Ovary (tissue), 9 donors: ENCODE results near the gene USH2A. TPM values are rescaled to one million over a fixed set of nuclear protein-coding genes. Genes with fewer than 3 reads are reported as not detected.

Experiments used
- DNase-seq, 5 donors: peaks; one replicate each; pipeline ENCODE4 v3.0.0-alpha.2; 2019 to 2020
- H3K27ac ChIP-seq, 2 donors: fragments of 200-600 bp; one replicate each; pipeline versions ENCODE4 v1.5.1 to v1.8.0; 2019 to 2022
- H3K27me3 ChIP-seq: fragments of 200-600 bp; one replicate; pipeline ENCODE4 v1.8.0; 2022
- H3K36me3 ChIP-seq: fragments of 200-600 bp; sonication (generic); one replicate; pipeline ENCODE4 v1.5.1; 2019
- H3K4me1 ChIP-seq: one replicate; pipeline ENCODE4 v1.8.1; 2013; ENCODE audit warnings: mild to moderate bottlenecking, moderate library complexity; ENCODE audit not compliant: insufficient read depth
- H3K4me3 ChIP-seq: fragments of 200-600 bp; sonication (generic); one replicate; pipeline ENCODE4 v1.5.1; 2017
- H3K9me3 ChIP-seq, 2 donors: fragments of 200-600 bp in 1 of 2; sonication (generic) in 1 of 2; one replicate each; pipeline versions ENCODE4 v1.5.1 to v1.8.1; 2013 to 2019; ENCODE audit warnings: mild to moderate bottlenecking in 1 of 2, moderate library complexity in 1 of 2
- EP300 ChIP-seq: sonication (generic); formaldehyde crosslinking; IDR thresholded peaks from one replicate; pipeline ENCODE4 v1.6.1; 2017; ENCODE audit warnings: antibody characterized with exemption
- POLR2A ChIP-seq: fragments of 450-650 bp; IDR thresholded peaks from one replicate; pipeline ENCODE4 v1.6.1; 2017; ENCODE audit warnings: antibody characterized with exemption, mild to moderate bottlenecking, moderate library complexity
- WGBS, 3 donors: extraction: QIAGEN DNeasy Blood & Tissue Kit in 1 of 3; methylation state at CpG; one replicate each; pipeline versions ENCODE4 v1.1.5 to v1.1.7; 2013 to 2017; 5-methylcytosine and 5-hydroxymethylcytosine counted together
- intact Hi-C, 4 donors: fragments of 100-400 bp; cut with DNase I; formaldehyde crosslinking; loops; one replicate each; pipeline versions ENCODE4 v1.11.0 to v1.15.1; 2022 to 2023
- polyA plus RNA-seq, 2 donors: library from polyadenylated mRNA; stranded (reverse); fragments of 200-250 nt in 1 of 2; fragments of 350-450 nt in 1 of 2; fragmentation: Illumina TruSeq in 1 of 2; extraction: RNeasy Lipid Tissue Mini Kit (QIAGEN cat#74804) in 1 of 2; gene quantifications; one replicate each; pipeline ENCODE4 v1.2.3, GENCODE V29; 2013 to 2014
- total RNA-seq, 7 donors: library from RNA; depleted of rRNA in 2 of 7; stranded (reverse); fragments of >200 nt in 2 of 7; fragmentation: NEBNext Ultra II Directional in 3 of 7; extraction: Animal tissue kit (Norgen Biotek cat#: 25700) in 3 of 7; gene quantifications; one replicate each; pipeline versions ENCODE4 v1.1.0 to v1.2.4, GENCODE V29; 2016 to 2023
- TF ChIP-seq, protein P1 (sequence below), 3 donors: fragments of 450-650 bp in 2 of 3; fragments of 200-600 bp in 1 of 3; IDR thresholded peaks; one replicate each; pipeline versions ENCODE4 v1.5.1 to v1.8.0; 2016 to 2022; ENCODE audit warnings: antibody characterized with exemption in 3 of 3, mild to moderate bottlenecking in 1 of 3
- donor health status: DM: no; HTN: no; CAD: no; lungs with moderate emphysema.
- donor health status: DM: no; HTN: no; CAD: no.
- donor health status: Bipolar disorder and iron deficiency.
- donor health status: DM: yes; HTN: yes; CAD: no.
- donor health status: DM: no; HTN: no; CAD: no.
- donor health status: DM: yes; HTN: yes; CAD: no.

The USH2A gene
- total and polyA plus RNA-seq, 9 donors = 0.01 to 0.11 TPM; not detected in 7

DNA sequence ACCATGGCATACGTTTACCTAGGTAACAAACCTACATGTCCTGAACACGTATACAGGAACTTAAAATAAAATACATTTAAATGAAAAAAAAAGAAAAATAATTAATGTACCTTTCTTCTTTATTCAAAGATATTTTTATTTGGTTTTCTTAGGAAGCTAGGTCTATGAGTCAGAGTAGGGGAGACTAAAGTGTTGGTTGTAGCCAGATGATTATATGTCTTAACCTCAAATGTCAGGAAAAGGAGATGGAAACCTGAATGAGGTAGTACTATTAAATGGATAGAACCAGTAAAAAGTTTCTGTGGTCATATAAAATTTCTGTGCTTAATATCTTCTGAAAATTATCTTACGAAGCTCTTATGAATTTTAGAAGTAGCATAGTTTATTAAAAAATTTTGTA lies 580.3 kb downstream of the USH2A start:
- Histone ChIP-seq H3K4me3 (no peak overlapping the region), H3K9me3 (no peaks in the 10 kb centered on the region), H3K27me3 (no peaks in the 10 kb centered on the region), H3K27ac (no peak overlapping the region), H3K4me1 (no peaks in the 10 kb centered on the region), H3K36me3 (no peaks in the 10 kb centered on the region)
- intact Hi-C loops = no loop called here
- 83 to 87% (median 87%) methylated on average over 3 of the region's 3 CpGs for WGBS, 3 donors
- DNase-seq = no peak
- TF ChIP-seq, protein P1, sequence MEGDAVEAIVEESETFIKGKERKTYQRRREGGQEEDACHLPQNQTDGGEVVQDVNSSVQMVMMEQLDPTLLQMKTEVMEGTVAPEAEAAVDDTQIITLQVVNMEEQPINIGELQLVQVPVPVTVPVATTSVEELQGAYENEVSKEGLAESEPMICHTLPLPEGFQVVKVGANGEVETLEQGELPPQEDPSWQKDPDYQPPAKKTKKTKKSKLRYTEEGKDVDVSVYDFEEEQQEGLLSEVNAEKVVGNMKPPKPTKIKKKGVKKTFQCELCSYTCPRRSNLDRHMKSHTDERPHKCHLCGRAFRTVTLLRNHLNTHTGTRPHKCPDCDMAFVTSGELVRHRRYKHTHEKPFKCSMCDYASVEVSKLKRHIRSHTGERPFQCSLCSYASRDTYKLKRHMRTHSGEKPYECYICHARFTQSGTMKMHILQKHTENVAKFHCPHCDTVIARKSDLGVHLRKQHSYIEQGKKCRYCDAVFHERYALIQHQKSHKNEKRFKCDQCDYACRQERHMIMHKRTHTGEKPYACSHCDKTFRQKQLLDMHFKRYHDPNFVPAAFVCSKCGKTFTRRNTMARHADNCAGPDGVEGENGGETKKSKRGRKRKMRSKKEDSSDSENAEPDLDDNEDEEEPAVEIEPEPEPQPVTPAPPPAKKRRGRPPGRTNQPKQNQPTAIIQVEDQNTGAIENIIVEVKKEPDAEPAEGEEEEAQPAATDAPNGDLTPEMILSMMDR (IDR thresholded peaks at IDR 0.05) = no peak
- TF ChIP-seq POLR2A (no peak), EP300 (no peak)

DNA sequence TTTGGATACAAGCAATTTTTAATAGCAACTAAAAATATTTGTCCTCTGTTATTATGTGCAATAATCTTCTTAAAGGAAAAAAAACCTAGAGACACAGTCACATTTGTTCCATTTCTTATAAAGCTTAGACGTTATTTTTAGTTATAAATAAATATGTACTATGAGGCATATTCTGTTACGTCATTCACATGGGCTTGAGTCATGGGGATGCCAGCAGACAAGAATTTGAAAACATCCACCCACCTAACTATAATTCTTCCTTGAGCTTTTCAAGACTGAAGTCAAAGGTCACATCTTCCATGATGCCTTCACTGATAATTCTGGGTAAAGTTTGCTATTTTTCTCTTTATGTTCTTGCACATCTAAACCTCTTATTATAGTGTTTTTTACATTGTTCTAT lies 587.3 kb downstream of the USH2A start:
- Histone ChIP-seq H3K27ac (no peak overlapping the region), H3K4me3 (no peak overlapping the region), H3K36me3 (no peaks in the 10 kb centered on the region), H3K27me3 (no peaks in the 10 kb centered on the region), H3K9me3 (no peaks in the 10 kb centered on the region), H3K4me1 (no peaks in the 10 kb centered on the region)
- DNase-seq = no peak
- TF ChIP-seq, protein P1 (IDR thresholded peaks at IDR 0.05) = no peak
- no peak for TF ChIP-seq EP300
- TF ChIP-seq POLR2A = no peak
- intact Hi-C loops = no loop called here
- WGBS, 3 donors = 52 to 60% (median 56%) methylated on average over 2 of the region's 2 CpGs

DNA sequence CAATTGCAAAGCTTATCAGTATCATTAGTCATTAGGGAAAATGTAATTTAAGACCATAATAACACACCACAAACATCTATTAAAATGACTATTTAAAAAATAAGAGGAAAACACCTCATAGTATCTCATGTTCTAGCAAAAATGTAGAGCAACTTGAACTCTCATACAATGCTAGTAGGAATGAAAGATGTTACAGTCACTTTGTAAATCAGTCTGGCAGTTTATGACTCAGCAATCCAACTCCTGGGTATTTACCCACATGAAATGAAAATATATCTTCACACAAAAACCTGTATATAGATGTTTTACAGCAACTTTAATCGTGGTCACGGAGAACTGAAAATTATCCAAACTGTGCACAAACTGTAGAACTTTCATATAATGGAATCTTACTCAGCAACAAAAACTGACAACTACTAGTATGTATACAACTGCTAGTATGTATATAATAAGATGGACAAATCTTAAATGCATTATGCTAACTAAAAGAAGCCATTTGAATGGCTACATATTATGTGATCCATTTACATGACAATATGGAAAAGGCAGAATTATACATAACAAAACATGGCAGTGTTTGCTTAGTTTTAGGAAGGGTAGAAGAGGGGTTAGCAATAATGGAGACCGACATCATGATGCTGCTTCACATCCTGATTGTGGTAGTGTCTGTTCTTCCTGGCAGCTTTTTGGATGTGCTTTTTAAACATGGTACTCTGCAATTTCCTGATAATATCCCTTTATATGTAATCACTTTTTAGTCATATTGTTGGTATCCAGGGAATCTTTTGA lies 589.1 kb downstream of the USH2A start:
- no peak for DNase-seq
- WGBS, 3 donors = 84 to 90% (median 89%) methylated on average over 3 of the region's 3 CpGs
- no peak overlapping the region for H3K27ac ChIP-seq

DNA sequence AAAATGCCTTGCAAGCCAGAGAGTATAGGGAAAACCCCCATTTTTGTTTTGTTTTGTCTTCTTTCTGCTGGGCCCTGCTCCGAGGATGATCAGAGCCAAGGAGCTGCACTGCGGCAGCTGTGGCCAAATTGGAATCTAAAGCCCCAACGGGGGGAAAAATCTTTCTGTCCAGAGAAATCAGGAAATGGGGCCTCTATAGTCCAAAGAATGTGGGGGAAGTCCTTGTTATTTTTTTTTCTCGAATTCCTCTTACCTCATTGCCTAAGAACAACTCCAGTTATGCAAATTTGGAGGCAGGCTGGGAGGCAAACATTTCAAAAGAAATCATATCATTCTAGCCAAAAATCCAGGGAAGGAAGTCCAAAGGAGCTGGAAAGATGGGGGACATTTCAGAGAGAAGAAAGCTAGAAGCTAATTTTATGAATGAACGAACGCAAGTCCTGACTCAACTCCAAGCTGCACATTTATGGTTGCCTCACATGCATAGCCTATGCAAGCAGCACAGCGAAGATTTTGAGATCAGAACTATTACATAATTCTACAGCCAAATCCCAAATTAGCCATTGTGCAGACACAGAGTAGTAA lies 592.9 kb downstream of the USH2A start:
- H3K36me3 ChIP-seq = no peaks in the 10 kb centered on the region
- H3K4me1 ChIP-seq = no peaks in the 10 kb centered on the region
- no peak overlapping the region for H3K4me3 ChIP-seq
- 57 to 61% (median 61%) methylated on average over 7 of the region's 7 CpGs for WGBS, 3 donors
- no peak overlapping the region for H3K27ac ChIP-seq
- no peaks in the 10 kb centered on the region for H3K9me3 ChIP-seq
- H3K27me3 ChIP-seq = no peaks in the 10 kb centered on the region
- no peak for DNase-seq
- TF ChIP-seq, protein P1 (IDR thresholded peaks at IDR 0.05) = no peak
- no peak for TF ChIP-seq EP300
- no peak for TF ChIP-seq POLR2A
- intact Hi-C loops = no loop called here

More for the DNA sequence above, 589.1 kb downstream of the USH2A start:
- Histone ChIP-seq H3K27me3 (no peaks in the 10 kb centered on the region), H3K4me3 (no peak overlapping the region), H3K4me1 (no peaks in the 10 kb centered on the region), H3K9me3 (no peaks in the 10 kb centered on the region), H3K36me3 (no peaks in the 10 kb centered on the region)
- TF ChIP-seq EP300 = no peak
- TF ChIP-seq, protein P1 (IDR thresholded peaks at IDR 0.05) = no peak
- no peak for TF ChIP-seq POLR2A
- intact Hi-C loops = no loop called here
